GM18858 (cell line): ENCODE measurements around the gene NR2F1-AS1.
"Not testable (repeated sequence)": the region's sequence is repeated elsewhere in the genome, so short reads cannot be mapped to it uniquely, and the experiment has no call there.

Experiments used
- ATAC-seq: cut with Tn5 transposase; IDR thresholded peaks from one replicate; pipeline ENCODE4 v1.9.1; 2021; ENCODE audit not compliant: unreplicated experiment

NR2F1-AS1 gene

DNA sequence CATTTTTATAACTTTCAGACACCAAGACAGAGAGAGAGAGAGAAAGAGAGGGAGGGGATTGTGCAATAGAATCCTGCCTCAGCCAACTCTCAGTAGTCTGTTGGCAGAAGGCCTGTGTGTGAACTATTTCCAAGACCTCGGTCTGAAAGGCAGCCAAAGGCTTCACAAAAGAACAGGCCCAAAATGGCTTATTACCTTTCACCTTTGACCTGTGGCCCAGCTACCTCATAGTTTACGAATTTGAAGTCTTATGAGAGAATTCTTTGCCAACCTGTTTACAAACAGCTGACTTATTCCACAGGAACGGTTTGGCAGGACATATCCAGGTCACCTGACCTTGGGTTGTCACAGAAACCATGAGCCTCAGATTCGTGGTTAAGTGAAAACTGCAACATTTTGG is 48.6 kb downstream of the NR2F1-AS1 start:
- no peak for ATAC-seq

DNA sequence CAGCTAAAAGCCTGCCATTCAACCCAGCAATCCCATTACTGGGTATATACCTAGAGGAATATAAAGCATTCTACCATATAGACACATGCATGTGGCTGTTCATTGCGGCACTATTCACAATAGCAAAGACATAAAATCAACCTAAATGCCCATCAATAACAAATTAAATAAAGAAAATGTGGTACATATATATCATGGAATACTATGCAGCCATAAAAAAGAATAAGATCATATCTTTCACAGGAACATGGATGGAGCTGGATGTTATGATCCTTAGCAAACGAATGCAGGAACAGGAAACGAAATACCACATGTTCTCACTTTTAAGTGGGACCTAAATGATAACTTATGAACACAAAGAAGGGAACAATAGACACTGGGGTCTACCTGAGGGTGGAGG is 59.2 kb downstream of the NR2F1-AS1 start:
- not testable (repeated sequence) for ATAC-seq

DNA sequence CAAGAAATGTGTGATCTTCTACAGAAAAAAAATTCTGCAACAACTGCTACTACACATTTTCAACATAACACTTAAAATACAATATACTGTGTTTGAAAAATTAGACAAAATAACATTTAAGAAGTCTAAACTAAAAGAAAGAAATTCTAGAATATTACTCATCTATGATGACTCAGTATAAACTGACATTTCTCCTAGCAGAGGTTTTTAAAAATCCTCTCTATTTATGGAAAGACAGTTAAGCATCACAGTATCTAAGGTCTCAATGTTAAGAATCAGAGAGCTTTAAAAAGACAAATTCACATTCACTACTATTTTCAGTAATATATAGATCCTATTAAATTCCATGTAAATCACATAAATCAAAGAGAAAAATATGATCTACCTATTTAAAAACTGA is 61.3 kb downstream of the NR2F1-AS1 start:
- ATAC-seq, result no peak

GRCh38 chr5:93517828-93518227 is 63.2 kb downstream of the NR2F1-AS1 start:
- ATAC-seq, result no peak

DNA sequence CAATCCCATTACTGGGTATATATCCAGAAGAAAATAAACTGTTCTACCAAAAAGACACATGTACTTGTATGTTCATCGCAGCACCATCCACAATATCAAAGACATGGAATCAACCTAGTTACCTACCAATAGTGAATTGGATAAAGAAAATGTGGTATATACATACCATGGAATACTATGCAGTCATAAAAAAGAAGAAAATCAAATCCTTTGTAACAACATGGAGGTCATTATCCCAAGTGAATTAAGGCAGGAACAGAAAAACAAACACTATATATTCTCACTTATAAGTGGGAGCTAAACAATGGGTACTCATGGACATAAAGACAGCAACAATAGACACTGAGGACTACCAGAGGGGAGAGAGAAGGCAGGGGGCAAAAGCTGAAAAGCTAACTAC is 67.7 kb downstream of the NR2F1-AS1 start:
- ATAC-seq, result no peak

DNA sequence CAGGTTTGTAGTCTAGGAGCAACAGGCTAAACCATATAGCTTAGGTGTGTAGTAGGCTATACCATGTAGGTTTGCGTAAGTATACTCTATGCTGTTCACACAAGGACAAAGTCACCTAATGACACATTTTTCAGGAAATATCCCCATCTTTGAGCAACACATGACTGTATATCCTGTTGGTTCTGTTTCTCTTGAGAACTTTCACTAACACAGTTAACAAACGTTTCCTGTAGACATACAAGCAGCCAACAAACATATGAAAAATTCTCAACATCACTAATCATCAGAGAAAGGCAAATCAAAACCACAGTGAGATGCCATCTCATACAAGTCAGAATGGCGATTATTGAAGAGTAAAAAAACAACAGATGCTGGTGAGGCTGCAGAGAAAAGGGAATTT is 68.2 kb downstream of the NR2F1-AS1 start:
- ATAC-seq, result no peak

DNA sequence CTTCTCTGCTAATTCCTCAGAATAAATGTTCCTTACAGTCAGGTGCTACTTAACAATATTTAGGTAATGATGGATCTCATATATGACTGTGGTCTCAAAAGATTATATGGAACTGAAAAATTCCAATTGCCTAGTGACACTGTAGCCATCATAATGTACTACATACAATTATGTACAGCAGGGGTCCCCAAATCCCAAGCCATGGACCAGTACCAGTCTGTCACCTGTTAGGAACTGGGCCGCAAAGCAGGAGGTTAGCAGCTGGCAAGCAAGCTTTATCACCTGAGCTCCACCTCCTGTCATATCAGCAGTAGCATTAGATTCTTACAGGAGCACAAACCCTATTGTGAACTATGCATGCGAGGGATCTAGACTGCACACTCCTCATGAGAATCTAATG is 69.6 kb downstream of the NR2F1-AS1 start:
- ATAC-seq, result no peak

GRCh38 chr5:93510626-93511380 is 70.2 kb downstream of the NR2F1-AS1 start:
- no peak for ATAC-seq

DNA sequence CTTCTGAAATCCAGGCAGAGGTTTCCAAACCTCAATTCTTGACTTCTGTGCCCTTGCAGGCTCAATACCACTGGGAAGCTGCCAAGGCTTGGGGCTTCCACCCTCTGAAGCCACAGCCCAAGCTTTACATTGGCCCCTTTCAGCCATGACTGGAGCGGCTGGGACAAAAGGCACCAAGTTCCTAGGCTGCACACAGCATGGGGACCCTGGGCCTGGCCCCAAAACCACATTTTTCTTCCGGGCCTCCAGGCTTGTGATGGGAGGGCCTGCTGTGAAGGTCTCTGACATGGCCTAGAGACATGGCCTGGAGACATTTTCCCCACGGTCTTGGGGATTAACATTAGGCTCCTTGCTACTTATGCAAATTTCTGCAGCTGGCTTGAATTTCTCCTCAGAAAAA is 75.5 kb downstream of the NR2F1-AS1 start:
- ATAC-seq, result not testable (repeated sequence)

DNA sequence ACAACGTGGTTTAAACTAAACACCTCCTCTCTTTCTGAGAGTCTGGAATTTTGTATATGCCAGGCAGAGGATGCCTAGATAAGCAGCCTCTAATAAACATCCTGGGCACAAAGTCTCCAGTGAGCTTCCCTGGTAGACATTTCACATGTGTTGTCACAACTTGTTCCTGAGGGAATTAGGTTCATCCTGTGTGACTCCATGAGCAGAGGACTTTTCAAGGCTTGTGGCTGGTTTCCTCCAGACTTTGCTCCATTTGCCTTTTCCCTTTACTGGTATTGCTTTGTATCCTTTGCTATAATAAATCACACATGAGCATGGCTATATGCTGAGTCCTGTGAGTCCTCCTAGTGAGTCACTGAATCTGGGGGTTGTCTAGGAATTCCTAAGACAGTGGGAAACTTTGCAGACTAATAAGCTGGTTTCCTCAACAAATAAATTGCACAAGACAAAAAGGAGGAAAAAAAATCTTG is 77.4 kb downstream of the NR2F1-AS1 start:
- ATAC-seq, result no peak

DNA sequence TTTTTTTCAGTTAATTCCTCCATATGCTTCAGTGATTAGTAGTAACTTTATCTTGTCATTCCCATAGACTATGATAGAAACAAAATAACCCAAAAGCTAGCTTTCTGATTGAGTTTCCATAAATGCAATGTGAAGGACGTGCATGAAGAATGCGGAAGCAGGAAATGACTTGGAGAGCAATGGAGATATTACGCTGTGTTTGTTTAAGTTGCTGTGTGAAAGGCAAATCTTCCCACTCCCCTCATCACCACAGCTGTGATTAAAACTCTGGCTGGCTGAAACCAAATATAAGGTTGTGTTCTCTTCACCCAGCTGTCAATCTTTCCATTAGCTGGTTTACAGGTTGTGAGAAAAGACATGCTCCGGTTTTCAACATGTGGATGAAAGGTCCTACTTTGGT is 83.9 kb downstream of the NR2F1-AS1 start:
- ATAC-seq, result no peak

DNA sequence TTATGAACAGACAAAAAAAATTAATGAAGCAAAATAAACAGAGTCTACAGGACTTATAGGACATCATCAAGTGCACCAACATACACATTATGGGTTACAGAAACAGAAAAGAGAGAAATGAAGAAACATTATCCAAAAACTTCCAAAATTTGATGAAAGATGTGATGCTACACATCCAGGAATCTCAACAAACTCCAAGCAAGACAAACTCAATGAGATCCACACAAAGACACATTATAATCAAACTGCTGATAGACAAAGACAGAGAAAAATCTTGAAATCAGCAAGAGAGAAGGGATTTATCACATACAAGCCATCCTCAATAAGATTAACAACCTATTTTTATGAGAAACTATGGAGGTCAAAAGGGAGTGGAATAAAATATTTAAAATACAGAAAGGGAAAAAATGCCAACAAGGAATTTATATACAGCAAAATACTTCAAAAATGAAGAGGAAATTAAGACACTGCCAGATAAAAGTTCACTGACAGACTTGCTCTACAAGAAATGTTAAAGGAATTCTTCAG is 101.0 kb downstream of the NR2F1-AS1 start:
- ATAC-seq, result no peak

DNA sequence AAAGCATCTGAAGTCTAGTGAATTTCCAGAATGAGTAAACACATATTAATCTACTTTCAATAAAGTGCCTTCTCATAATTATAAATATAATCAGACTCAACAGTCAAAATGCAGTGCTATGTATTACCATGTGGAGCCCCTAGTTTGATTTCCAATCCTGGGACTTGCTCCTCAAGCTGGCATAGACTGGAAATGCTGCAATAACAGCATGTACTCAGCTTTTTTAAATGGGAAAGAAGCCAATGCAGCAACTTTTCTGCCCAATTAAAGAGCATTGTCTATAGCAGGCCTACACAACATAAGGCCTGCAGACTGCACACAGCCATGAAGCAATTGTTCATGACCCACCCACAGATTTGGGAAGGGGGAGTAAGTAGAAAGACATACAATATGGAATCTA is 103.2 kb downstream of the NR2F1-AS1 start:
- ATAC-seq, result no peak

- ATAC-seq, result no peak
Observed at GRCh38 chr5:93476251-93476742, 104.7 kb downstream of the NR2F1-AS1 start.

DNA sequence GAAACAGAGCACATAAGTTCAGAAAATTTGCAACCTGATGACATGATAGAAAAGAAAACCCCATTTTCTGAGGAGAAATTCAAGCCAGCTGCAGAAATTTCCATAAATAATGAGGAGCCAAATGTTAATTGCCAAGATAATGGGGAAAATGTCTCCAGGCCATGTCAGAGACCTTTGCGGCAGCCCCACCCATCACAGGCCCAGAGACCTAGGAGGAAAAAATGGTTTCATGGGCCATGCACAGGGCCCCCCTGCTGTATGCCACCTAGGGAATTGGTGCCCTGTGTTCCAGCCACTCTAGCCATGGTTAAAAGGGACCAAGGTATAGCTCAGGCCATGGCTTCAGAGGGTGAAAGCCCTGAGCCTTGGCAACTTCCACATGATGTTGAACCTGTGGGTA is 118.1 kb downstream of the NR2F1-AS1 start:
- ATAC-seq, result no peak

GRCh38 chr5:93461756-93462155 is 119.3 kb downstream of the NR2F1-AS1 start:
- no peak for ATAC-seq

GRCh38 chr5:93460286-93460685 is 120.7 kb downstream of the NR2F1-AS1 start:
- no peak for ATAC-seq

DNA sequence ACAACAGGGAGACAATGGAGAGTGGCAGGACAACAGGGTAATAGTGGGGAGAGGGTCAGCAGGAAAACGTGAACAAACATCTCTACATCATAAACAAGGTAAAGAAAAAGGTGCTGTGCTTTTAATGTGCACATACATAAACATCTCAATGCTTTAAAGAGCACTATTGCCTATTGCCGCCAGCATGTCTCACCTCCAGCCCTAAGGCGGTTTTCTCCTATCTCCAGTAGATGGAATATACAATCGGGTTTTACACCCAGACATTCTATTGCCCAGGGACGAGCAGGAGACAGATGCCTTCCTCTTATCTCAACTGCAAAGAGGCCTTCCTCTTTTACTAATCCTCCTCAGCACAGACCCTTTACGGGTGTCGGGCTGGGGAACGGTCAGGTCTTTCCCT is 124.2 kb downstream of the NR2F1-AS1 start:
- not testable (repeated sequence) for ATAC-seq

DNA sequence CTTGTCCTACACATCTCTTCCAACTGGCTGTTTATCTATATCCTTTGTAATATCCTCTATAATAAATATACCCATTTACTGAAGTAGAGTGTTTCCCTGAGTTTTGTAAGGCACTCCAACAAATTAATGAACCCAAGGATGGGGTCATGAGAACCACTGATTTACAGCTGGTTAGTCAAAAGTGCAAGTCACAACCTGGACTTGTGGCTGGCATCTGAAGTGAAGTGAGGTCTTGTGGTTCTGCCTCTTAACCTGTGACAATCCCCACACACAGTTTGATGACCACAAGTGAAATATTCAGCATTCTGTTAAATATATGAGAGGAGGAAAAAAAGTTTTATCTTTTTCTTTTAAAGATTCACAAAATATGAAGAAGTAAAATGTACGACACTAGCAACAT is 126.1 kb downstream of the NR2F1-AS1 start:
- ATAC-seq, result no peak

DNA sequence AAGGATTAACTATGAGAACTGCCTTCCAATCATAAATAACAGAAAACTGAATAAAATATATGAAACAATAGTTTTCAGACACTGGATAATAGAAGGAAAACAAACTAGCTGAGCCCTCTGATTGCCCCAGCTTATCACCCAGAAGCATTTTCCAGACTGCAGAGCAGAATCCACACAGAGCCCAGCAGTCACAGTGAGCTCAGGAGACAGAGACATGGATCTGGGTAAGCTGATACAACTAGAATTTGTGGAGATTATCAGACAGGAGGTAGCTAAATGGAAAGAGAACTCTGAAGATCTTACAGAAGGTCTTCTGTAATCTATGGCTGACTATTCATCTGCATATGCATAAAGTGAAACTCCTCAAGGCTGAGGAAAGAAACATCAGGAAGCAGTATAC is 128.8 kb downstream of the NR2F1-AS1 start:
- no peak for ATAC-seq

- no peak for ATAC-seq
Observed at GRCh38 chr5:93438124-93438523, 142.9 kb downstream of the NR2F1-AS1 start.

DNA sequence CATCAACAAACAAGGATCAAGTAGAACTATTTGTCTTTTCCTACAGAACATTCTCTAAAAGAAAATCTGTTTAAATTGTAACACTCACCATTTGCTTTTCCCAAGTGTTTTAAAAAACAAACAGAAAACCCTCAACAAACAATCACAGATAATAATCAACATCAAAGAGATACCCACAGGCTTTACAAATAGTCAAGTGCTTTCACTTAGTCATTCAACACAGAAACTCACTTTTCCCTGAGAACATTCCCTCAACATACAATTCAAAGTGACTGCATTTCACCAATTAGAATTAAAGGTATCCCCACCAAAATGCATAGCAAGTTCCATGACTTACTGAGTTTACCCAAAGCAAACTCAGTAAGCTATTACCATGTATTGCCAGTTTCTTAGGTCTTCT is 144.9 kb downstream of the NR2F1-AS1 start:
- ATAC-seq, result no peak

DNA sequence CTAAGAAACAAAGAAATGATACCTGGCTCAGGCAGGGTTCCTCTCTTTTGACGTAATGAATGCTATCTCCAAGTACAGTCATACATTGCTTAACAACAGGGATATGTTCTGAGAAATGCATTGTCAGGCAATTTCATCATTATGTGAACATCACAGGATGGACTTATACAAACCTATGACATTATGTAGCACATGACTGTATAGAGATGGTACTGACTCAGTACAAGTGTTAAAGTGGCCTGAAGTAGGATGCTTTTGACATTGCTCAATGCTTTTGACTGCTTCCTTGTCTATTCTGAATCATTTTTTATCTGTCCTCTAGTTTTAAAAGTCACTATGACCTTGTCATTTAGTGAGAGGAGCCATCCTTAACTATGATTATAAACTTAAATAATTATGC is 147.6 kb downstream of the NR2F1-AS1 start:
- no peak for ATAC-seq
